ENCODE results near the gene S100A13. TPM values are rescaled to one million over a fixed set of nuclear protein-coding genes. Genes with fewer than 3 reads are reported as not detected.

Gene S100A13
- total RNA-seq, 1 experiment from 2014 or later = 238 TPM

DNA sequence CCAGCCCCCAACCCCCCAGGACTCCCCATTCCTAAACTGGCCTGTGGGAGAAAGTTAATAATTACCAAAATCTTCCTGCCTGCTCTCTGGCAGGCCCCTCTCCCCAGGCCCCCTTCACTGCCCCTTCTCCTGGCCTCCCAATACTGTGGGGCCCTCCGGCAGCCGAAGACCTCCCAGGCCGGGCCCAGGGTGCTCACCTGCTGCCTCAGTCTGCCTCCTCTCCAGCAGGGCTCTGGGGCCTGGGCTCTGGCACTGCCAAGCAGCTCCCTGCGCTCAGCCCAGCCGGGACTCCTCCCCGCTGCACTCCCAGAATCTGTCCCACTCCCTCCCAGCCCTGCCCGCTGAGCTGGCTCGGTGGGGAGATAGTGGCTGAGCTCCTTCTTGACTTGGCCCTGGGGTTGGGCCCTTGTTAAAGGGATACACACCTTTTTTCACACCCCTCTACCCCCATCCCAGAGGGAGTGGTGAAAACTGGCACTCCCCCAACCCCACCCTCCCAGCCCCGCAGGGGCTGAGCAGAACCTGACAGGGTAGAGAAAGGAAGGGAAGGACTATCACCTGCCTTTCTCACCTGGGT, 14.5 kb downstream of the S100A13 start, which contains the start of gene S100A16:
S100A16 (minus strand) TSS at position 383 of the 577 bp plus-strand sequence. CDS start 4,986 bp downstream, outside the sequence.
- H3K9me3 ChIP-seq = no peaks in the 10 kb centered on the region
- intact Hi-C loops (cut with micrococcal nuclease; ENCODE audit: unreplicated experiment) = loop anchor here (1.0 to 2.0 kb wide), 3 partner anchors 14 to 98 kb away; partner anchors contain the start of gene S100A13
- H3K4me1 ChIP-seq = peaks cover 62% of the 10 kb centered on the region
- peak within 1 kb of the TSS; percentile 56 for H3K27ac Mint-ChIP-seq (ENCODE audit: unreplicated experiment)
- H3K36me3 ChIP-seq (ENCODE audit: control insufficient read depth, insufficient read depth, low read length) = peaks cover 4% of the 10 kb centered on the region; the same call in 1 of the 2 replicates
- H3K27me3 ChIP-seq (replicated peaks; ENCODE audit: control insufficient read depth, insufficient read depth, low read length) = no peaks in the 10 kb centered on the region
- peaks cover 62% of the 10 kb centered on the region for H3K4me1 Mint-ChIP-seq (ENCODE audit: low read depth, unreplicated experiment)
- TF ChIP-seq CTCF (IDR thresholded peaks at IDR 0.05; ENCODE audit: insufficient read depth in 1 of 2, low read depth in 1 of 2, low read length in 1 of 2, severe bottlenecking in 1 of 2, unreplicated experiment in 1 of 2) = no peak
- POLR2A ChIA-PET = interaction anchor here (0.5 to 3.4 kb wide), 14 partner anchors 8 to 97 kb away, joined by 3 to 40 read pairs (median 4); partner anchors contain the start of genes CHTOP and S100A13
- no TSS peak for BruUV-seq (replicated peaks)
- CTCF ChIA-PET = interaction anchor here (0.5 to 3.6 kb wide), 13 partner anchors 14 to 260 kb away, joined by 3 to 41 read pairs (median 4); partner anchors contain the start of genes CHTOP and S100A13
- H3K27me3 Mint-ChIP-seq (ENCODE audit: insufficient read depth, unreplicated experiment) = no peaks in the 10 kb centered on the region
- DNase-seq = peak; percentile 87 to 88
- peaks cover 84% of the 10 kb centered on the region for H3K36me3 Mint-ChIP-seq (ENCODE audit: insufficient read depth, unreplicated experiment)
- no peaks in the 10 kb centered on the region for H3K9me3 Mint-ChIP-seq (ENCODE audit: unreplicated experiment)
- H3K4me3 Mint-ChIP-seq (ENCODE audit: unreplicated experiment) = peak within 1 kb of the TSS; percentile 74
- H3K4me3 ChIP-seq (ENCODE audit: low read depth, low read length) = peak within 1 kb of the TSS; percentile 73

DNA sequence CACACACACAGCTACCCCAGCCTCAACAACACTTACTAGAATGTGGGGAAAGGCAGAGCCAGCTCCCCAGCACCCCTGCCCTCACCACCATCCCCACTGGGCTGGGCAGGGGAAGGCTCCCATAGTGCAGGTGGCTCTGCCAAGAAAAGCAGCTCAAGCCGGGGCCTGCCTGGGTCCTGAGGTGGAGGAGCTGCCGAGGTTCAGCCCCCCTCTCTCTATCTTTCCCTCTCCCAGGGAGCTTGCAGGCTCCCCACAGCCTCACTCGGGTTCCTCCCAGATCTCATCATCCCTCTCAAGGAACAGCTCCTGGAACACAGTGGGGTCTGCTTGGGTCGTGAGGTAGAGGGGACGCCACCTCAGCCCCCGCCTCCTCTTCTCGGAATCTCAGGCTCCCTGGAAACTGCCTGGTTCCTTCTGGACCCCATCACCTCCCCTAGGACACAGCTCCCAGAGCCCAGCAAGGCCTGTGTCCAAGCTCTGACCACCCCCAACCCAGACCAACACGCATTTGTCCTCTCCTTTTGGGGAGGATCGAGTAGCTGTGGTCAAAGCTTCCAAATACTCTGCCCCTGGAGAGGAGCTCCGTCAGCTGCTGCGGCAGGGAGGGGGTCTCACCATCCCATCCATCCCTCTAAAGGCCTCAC, 15.1 kb downstream of the S100A13 start:
- no peak for DNase-seq
- peak overlapping the region; percentile 56 for H3K27ac Mint-ChIP-seq (ENCODE audit: unreplicated experiment)
- Histone ChIP-seq H3K4me1 (peaks cover 62% of the 10 kb centered on the region), H3K9me3 (no peaks in the 10 kb centered on the region), H3K4me3 (ENCODE audit: low read depth, low read length) (peak overlapping the region; percentile 73), H3K36me3 (ENCODE audit: control insufficient read depth, insufficient read depth, low read length) (peaks cover 6% of the 10 kb centered on the region), H3K27me3 (replicated peaks; ENCODE audit: control insufficient read depth, insufficient read depth, low read length) (no peaks in the 10 kb centered on the region)
- H3K36me3 Mint-ChIP-seq (ENCODE audit: insufficient read depth, unreplicated experiment) = peaks cover 80% of the 10 kb centered on the region
- TF ChIP-seq CTCF (IDR thresholded peaks at IDR 0.05; ENCODE audit: insufficient read depth in 1 of 2, low read depth in 1 of 2, low read length in 1 of 2, severe bottlenecking in 1 of 2, unreplicated experiment in 1 of 2) = no peak
- H3K9me3 Mint-ChIP-seq (ENCODE audit: unreplicated experiment) = no peaks in the 10 kb centered on the region
- peak overlapping the region; percentile 74 for H3K4me3 Mint-ChIP-seq (ENCODE audit: unreplicated experiment)
- CTCF ChIA-PET = interaction anchor here (0.5 to 3.6 kb wide), 14 partner anchors 15 to 324 kb away, joined by 3 to 41 read pairs (median 4); partner anchors contain the start of genes CHTOP and S100A13
- no TSS peak for BruUV-seq (replicated peaks)
- H3K27me3 Mint-ChIP-seq (ENCODE audit: insufficient read depth, unreplicated experiment) = no peaks in the 10 kb centered on the region
- intact Hi-C loops (cut with micrococcal nuclease; ENCODE audit: unreplicated experiment) = loop anchor here (1.0 to 2.0 kb wide), 3 partner anchors 13 to 97 kb away; partner anchors contain the start of gene S100A13
- POLR2A ChIA-PET = interaction anchor here (0.5 to 3.4 kb wide), 15 partner anchors 8 to 98 kb away, joined by 3 to 40 read pairs (median 4); partner anchors contain the start of genes CHTOP and S100A13
- H3K4me1 Mint-ChIP-seq (ENCODE audit: low read depth, unreplicated experiment) = peaks cover 57% of the 10 kb centered on the region

DNA sequence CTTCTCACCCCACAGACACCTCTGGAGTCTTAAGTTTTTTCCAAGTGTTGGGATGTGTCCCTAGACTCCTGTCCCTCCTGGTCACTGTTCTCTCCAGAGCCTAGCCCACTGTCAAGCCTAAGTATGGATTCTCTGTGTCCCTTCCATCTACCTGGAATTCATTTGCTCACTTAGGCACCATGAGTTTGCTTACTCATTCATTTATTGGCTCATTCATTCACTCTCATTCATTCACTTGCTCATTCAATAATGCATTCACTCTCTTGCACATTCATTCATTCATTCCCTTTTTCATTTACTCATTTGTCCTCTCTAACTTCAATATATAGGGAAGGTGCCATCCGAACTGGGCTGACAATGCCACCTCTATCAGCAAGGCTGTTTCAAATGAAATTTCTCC, 15.9 kb downstream of the S100A13 start:
- CTCF ChIA-PET = interaction anchor here (0.9 to 1.1 kb wide), 2 partner anchors 16 to 323 kb away, joined by 3 to 5 read pairs; partner anchors contain the start of gene S100A13
- H3K27ac Mint-ChIP-seq (ENCODE audit: unreplicated experiment) = peak overlapping the region; percentile 56
- no peak for TF ChIP-seq CTCF (IDR thresholded peaks at IDR 0.05; ENCODE audit: insufficient read depth in 1 of 2, low read depth in 1 of 2, low read length in 1 of 2, severe bottlenecking in 1 of 2, unreplicated experiment in 1 of 2)
- H3K4me3 Mint-ChIP-seq (ENCODE audit: unreplicated experiment) = peak overlapping the region; percentile 74
- Histone ChIP-seq H3K4me3 (ENCODE audit: low read depth, low read length) (peak overlapping the region; percentile 73), H3K27me3 (replicated peaks; ENCODE audit: control insufficient read depth, insufficient read depth, low read length) (no peaks in the 10 kb centered on the region), H3K36me3 (ENCODE audit: control insufficient read depth, insufficient read depth, low read length) (peaks cover 8% of the 10 kb centered on the region), H3K9me3 (no peaks in the 10 kb centered on the region), H3K4me1 (peaks cover 59% of the 10 kb centered on the region)
- POLR2A ChIA-PET = interaction anchor here (0.5 to 1.4 kb wide), 3 partner anchors 17 to 172 kb away, joined by 3 to 4 read pairs (median 3); no protein-coding TSS in a partner anchor
- DNase-seq = no peak
- H3K27me3 Mint-ChIP-seq (ENCODE audit: insufficient read depth, unreplicated experiment) = no peaks in the 10 kb centered on the region
- peaks cover 49% of the 10 kb centered on the region for H3K4me1 Mint-ChIP-seq (ENCODE audit: low read depth, unreplicated experiment)
- H3K9me3 Mint-ChIP-seq (ENCODE audit: unreplicated experiment) = no peaks in the 10 kb centered on the region
- intact Hi-C loops (cut with micrococcal nuclease; ENCODE audit: unreplicated experiment) = no loop called here
- BruUV-seq (replicated peaks) = no TSS peak
- H3K36me3 Mint-ChIP-seq (ENCODE audit: insufficient read depth, unreplicated experiment) = peaks cover 80% of the 10 kb centered on the region

Measured in Caco-2 (cell line).